ENCODE data around the gene PKP2.

- TF ChIP-seq POLR2A (IDR thresholded peaks at IDR 0.05) (no peak), CTCF (IDR thresholded peaks at IDR 0.05) (no peak)
These were observed 50.5 kb downstream of the PKP2 start for GRCh38 chr12:32846053-32846452.
